Measurements from ENCODE around the gene RAMACL.
"Not testable (repeated sequence)": the region's sequence is repeated elsewhere in the genome, so short reads cannot be mapped to it uniquely, and the experiment has no call there.

Gene RAMACL

GRCh38 chr6:166586424-166587156 lies at the start of gene RAMACL:
TSS of gene RAMACL (minus strand) at chr6:166586678. CDS start at chr6:166586477, 201 bp downstream.
- peak in 1 of 2 experiments; percentile 12 for DNase-seq

GRCh38 chr6:166635013-166635970 lies 48.8 kb upstream of the RAMACL start:
- no peak for DNase-seq

- not testable (repeated sequence) for DNase-seq
Measured at GRCh38 chr6:166634581-166634980, 48.1 kb upstream of the RAMACL start.

- no peak for DNase-seq
Measured at GRCh38 chr6:166633732-166634535, 47.5 kb upstream of the RAMACL start.

- DNase-seq = no peak
Measured at GRCh38 chr6:166632731-166633130, 46.3 kb upstream of the RAMACL start.

- DNase-seq = no peak
Measured at GRCh38 chr6:166630462-166630861, 44.0 kb upstream of the RAMACL start.

GRCh38 chr6:166629628-166630027 lies 43.1 kb upstream of the RAMACL start:
- DNase-seq = no peak

GRCh38 chr6:166627875-166628801 lies 41.7 kb upstream of the RAMACL start:
- peak in 1 of 2 experiments; percentile 38 for DNase-seq

- DNase-seq = peak; percentile 89 to 98
Measured at GRCh38 chr6:166627033-166627874, 40.8 kb upstream of the RAMACL start, which contains the start of gene RPS6KA2. TSS of gene RPS6KA2 (minus strand) at chr6:166627251. CDS start at chr6:166627019, 232 bp downstream.

GRCh38 chr6:166626177-166627032 lies 39.9 kb upstream of the RAMACL start:
- no peak for DNase-seq

GRCh38 chr6:166625356-166625755 lies 38.9 kb upstream of the RAMACL start:
- DNase-seq = no peak

- no peak for DNase-seq
Measured at GRCh38 chr6:166624275-166624674, 37.8 kb upstream of the RAMACL start.

GRCh38 chr6:166623318-166623717 lies 36.8 kb upstream of the RAMACL start:
- no peak for DNase-seq

GRCh38 chr6:166621114-166621540 lies 34.6 kb upstream of the RAMACL start:
- DNase-seq = no peak

- DNase-seq = no peak
Measured at GRCh38 chr6:166620478-166621113, 34.1 kb upstream of the RAMACL start.

GRCh38 chr6:166619912-166620311 lies 33.4 kb upstream of the RAMACL start:
- DNase-seq = no peak

- no peak for DNase-seq
Measured at GRCh38 chr6:166618866-166619761, 32.6 kb upstream of the RAMACL start.

GRCh38 chr6:166618251-166618650 lies 31.8 kb upstream of the RAMACL start:
- DNase-seq = no peak

Data from SW 1271 (cell line).